ENCODE measurements around the gene LDHAL6A. TPM values are rescaled to one million over a fixed set of nuclear protein-coding genes. Genes with fewer than 3 reads are reported as not detected.

LDHAL6A gene
- polyA plus RNA-seq, 4 donors, result 0.04 to 0.19 TPM; not detected in 2

DNA sequence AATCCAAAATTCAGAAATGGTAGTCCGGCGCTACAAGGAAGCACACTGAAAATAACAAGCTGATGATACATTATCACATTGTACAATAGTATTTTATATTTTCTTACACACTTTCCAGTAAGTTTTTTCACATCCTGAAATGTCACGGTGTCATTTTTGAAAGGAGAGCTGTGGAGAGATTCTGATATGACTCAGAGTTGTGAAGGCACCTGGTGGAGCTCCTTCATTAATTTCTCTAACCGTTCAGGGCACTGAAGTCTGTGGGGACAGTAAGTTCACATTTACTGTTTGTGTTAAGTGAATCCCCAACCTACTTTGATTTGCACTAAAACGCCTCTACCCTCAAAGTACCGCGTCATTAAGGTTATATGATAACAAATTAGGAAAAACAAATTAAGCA, 13.3 kb downstream of the LDHAL6A start:
- Histone ChIP-seq H3K36me3 (ENCODE audit: control insufficient read depth in 3 of 3, insufficient read depth in 2 of 3, low read depth in 1 of 3, low read length in 3 of 3) (peaks cover 0 to 2% (median 0%) of the 10 kb centered on the region in 3 donors), H3K4me3 (ENCODE audit: low read depth in 1 of 3, low read length in 3 of 3) (no peak overlapping the region), H3K9me3 (ENCODE audit: control insufficient read depth in 2 of 2, insufficient read depth in 1 of 2, low read depth in 1 of 2, low read length in 1 of 2) (no peaks in the 10 kb centered on the region), H3K4me1 (ENCODE audit: control insufficient read depth in 3 of 3, insufficient read depth in 2 of 3, low read depth in 1 of 3, low read length in 2 of 3) (no peaks in the 10 kb centered on the region), H3K27me3 (ENCODE audit: control insufficient read depth in 3 of 3, insufficient read depth in 3 of 3, low read length in 3 of 3) (no peaks in the 10 kb centered on the region), H3K27ac (ENCODE audit: low read depth in 1 of 3, low read length in 2 of 3) (no peak overlapping the region)
- 83 to 88% (median 84%) methylated on average over 7 of the region's 7 CpGs for WGBS, 3 donors
- FAIRE-seq (no peak), DNase-seq (no peak)

- Histone ChIP-seq H3K27ac (ENCODE audit: low read depth in 1 of 3, low read length in 2 of 3) (no peak overlapping the region), H3K27me3 (ENCODE audit: control insufficient read depth in 3 of 3, insufficient read depth in 3 of 3, low read length in 3 of 3) (no peaks in the 10 kb centered on the region), H3K4me1 (ENCODE audit: control insufficient read depth in 3 of 3, insufficient read depth in 2 of 3, low read depth in 1 of 3, low read length in 2 of 3) (no peaks in the 10 kb centered on the region), H3K36me3 (ENCODE audit: control insufficient read depth in 3 of 3, insufficient read depth in 2 of 3, low read depth in 1 of 3, low read length in 3 of 3) (peaks cover 0 to 14% (median 4%) of the 10 kb centered on the region in 3 donors), H3K4me3 (ENCODE audit: low read depth in 1 of 3, low read length in 3 of 3) (no peak overlapping the region), H3K9me3 (ENCODE audit: control insufficient read depth in 2 of 2, insufficient read depth in 1 of 2, low read depth in 1 of 2, low read length in 1 of 2) (no peaks in the 10 kb centered on the region)
- no peak for DNase-seq
- WGBS, 3 donors, result 85 to 92% (median 87%) methylated on average over 3 of the region's 3 CpGs
- no peak for FAIRE-seq
Observed at GRCh38 chr11:18471995-18472394, 16.3 kb downstream of the LDHAL6A start.

DNA sequence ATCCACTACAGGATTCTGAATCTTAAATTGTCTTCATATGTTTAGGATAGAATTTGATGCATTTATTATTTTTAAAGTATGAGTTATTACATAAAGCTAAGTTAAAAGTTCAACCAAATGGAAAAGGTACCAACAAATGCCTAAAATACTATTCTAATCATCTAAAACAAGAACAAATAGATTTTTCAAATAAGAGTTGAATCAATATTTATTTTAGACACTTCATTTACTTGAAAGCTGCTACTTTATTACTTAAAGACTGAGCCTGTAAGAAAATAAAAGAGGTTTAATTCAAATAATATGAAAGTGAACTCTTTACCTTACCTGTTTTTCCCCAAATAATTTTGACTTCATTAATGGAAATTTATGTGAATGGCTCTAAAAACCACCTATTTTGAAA, 16.9 kb downstream of the LDHAL6A start:
- H3K9me3 ChIP-seq (ENCODE audit: control insufficient read depth in 2 of 2, insufficient read depth in 1 of 2, low read depth in 1 of 2, low read length in 1 of 2), result no peaks in the 10 kb centered on the region
- H3K4me3 ChIP-seq (ENCODE audit: low read depth in 1 of 3, low read length in 3 of 3), result no peak overlapping the region
- DNase-seq (no peak), FAIRE-seq (peak; percentile 73)
- H3K4me1 ChIP-seq (ENCODE audit: control insufficient read depth in 3 of 3, insufficient read depth in 2 of 3, low read depth in 1 of 3, low read length in 2 of 3), result no peaks in the 10 kb centered on the region
- no peak overlapping the region for H3K27ac ChIP-seq (ENCODE audit: low read depth in 1 of 3, low read length in 2 of 3)
- H3K36me3 ChIP-seq (ENCODE audit: control insufficient read depth in 3 of 3, insufficient read depth in 2 of 3, low read depth in 1 of 3, low read length in 3 of 3), result peaks cover under 1 to 18% (median 4%) of the 10 kb centered on the region in 3 donors
- H3K27me3 ChIP-seq (ENCODE audit: control insufficient read depth in 3 of 3, insufficient read depth in 3 of 3, low read length in 3 of 3), result no peaks in the 10 kb centered on the region

- no peak overlapping the region for H3K4me3 ChIP-seq (ENCODE audit: low read depth in 1 of 3, low read length in 3 of 3)
- FAIRE-seq (no peak), DNase-seq (no peak)
- no peaks in the 10 kb centered on the region for H3K27me3 ChIP-seq (ENCODE audit: control insufficient read depth in 3 of 3, insufficient read depth in 3 of 3, low read length in 3 of 3)
- H3K36me3 ChIP-seq (ENCODE audit: control insufficient read depth in 3 of 3, insufficient read depth in 2 of 3, low read depth in 1 of 3, low read length in 3 of 3), result peaks cover 22 to 41% (median 22%) of the 10 kb centered on the region in 3 donors
- no peaks in the 10 kb centered on the region for H3K9me3 ChIP-seq (ENCODE audit: control insufficient read depth in 2 of 2, insufficient read depth in 1 of 2, low read depth in 1 of 2, low read length in 1 of 2)
- H3K4me1 ChIP-seq (ENCODE audit: control insufficient read depth in 3 of 3, insufficient read depth in 2 of 3, low read depth in 1 of 3, low read length in 2 of 3), result no peaks in the 10 kb centered on the region
- WGBS, 3 donors, result 93 to 99% (median 97%) methylated on average over 4 of the region's 4 CpGs
- no peak overlapping the region for H3K27ac ChIP-seq (ENCODE audit: low read depth in 1 of 3, low read length in 2 of 3)
Observed at GRCh38 chr11:18479063-18479462, 23.4 kb downstream of the LDHAL6A start.

DNA sequence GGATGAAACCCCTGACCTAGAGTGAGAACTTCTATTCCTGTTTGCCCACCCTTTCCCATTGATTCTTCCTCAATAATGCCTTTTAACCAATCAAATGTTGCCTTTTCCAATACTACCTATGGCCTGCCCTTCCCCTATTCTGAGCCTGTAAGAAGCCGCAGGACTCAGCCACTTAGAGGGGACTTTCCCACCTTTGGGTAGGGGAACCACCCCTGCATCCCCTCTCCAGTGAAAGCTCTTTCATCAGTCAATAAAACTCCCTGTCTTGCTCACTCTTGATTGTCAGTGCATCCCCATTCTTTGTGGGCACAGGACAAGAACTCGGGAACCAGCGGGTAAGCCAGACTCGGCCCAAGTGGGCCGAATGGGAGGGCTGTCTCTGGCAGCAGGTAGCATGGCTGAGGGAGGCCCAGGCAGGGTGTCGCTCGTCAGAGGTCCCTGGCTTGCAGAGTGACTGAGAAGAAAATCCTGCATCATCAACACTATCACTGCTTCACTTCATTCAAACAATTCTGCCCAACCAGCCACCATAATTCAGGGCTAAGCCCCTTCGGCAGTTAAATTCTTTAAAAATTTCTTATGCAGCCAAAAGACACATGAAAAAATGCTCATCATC, 30.4 kb downstream of the LDHAL6A start:
- H3K4me1 ChIP-seq (ENCODE audit: control insufficient read depth in 3 of 3, insufficient read depth in 2 of 3, low read depth in 1 of 3, low read length in 2 of 3), result peaks cover 0 to 2% (median 2%) of the 10 kb centered on the region in 3 donors
- no peak overlapping the region for H3K4me3 ChIP-seq (ENCODE audit: low read depth in 1 of 3, low read length in 3 of 3)
- DNase-seq, result no peak
- FAIRE-seq, result no peak
- WGBS, 3 donors, result 90 to 94% (median 90%) methylated on average over 8 of the region's 8 CpGs
- peaks cover 17 to 19% (median 19%) of the 10 kb centered on the region in 3 donors for H3K36me3 ChIP-seq (ENCODE audit: control insufficient read depth in 3 of 3, insufficient read depth in 2 of 3, low read depth in 1 of 3, low read length in 3 of 3)
- no peaks in the 10 kb centered on the region for H3K27me3 ChIP-seq (ENCODE audit: control insufficient read depth in 3 of 3, insufficient read depth in 3 of 3, low read length in 3 of 3)
- H3K27ac ChIP-seq (ENCODE audit: low read depth in 1 of 3, low read length in 2 of 3), result no peak overlapping the region
- H3K9me3 ChIP-seq (ENCODE audit: control insufficient read depth in 2 of 2, insufficient read depth in 1 of 2, low read depth in 1 of 2, low read length in 1 of 2), result no peaks in the 10 kb centered on the region

DNA sequence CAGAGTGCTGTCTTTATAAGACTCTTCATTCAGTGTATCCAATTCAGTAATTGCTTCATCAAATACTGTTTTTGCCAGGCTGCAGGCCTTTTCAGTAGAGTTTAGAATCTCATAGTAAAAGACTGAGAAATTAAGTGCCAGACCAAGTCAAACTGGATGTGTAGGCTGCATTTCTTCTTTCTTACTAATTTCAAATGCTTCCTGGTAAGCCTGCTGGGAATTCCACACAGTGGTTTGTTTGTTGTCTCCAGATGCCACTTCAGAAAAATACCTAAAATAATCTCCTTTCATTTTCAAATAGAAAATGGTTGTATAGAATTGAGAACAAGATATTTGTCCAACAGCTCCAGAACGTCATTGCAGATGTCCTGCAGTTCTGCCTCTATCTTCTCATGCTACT, 34.7 kb downstream of the LDHAL6A start:
- H3K36me3 ChIP-seq (ENCODE audit: control insufficient read depth in 3 of 3, insufficient read depth in 2 of 3, low read depth in 1 of 3, low read length in 3 of 3), result peaks cover 4 to 10% (median 5%) of the 10 kb centered on the region in 3 donors
- no peak for FAIRE-seq
- WGBS, 3 donors, result 43 to 67% (median 45%) methylated on average over 1 of the region's 1 CpG

GRCh38 chr11:18490736-18491485, 35.3 kb downstream of the LDHAL6A start:
- FAIRE-seq (no peak), DNase-seq (peak; percentile 88 to 95)
- WGBS, 3 donors, result 37 to 65% (median 64%) methylated on average over 15 of the region's 15 CpGs
- H3K4me3 ChIP-seq (ENCODE audit: low read depth in 1 of 3, low read length in 3 of 3), result peak overlapping the region in 2 of 3 donors; percentile 18 to 41
- H3K27ac ChIP-seq (ENCODE audit: low read depth in 1 of 3, low read length in 2 of 3), result peak overlapping the region; percentile 64 to 85 (median 73)
- peaks cover 4 to 7% (median 5%) of the 10 kb centered on the region in 3 donors for H3K36me3 ChIP-seq (ENCODE audit: control insufficient read depth in 3 of 3, insufficient read depth in 2 of 3, low read depth in 1 of 3, low read length in 3 of 3)
- H3K4me1 ChIP-seq (ENCODE audit: control insufficient read depth in 3 of 3, insufficient read depth in 2 of 3, low read depth in 1 of 3, low read length in 2 of 3), result peaks cover 2 to 24% (median 5%) of the 10 kb centered on the region in 3 donors
- no peaks in the 10 kb centered on the region for H3K9me3 ChIP-seq (ENCODE audit: control insufficient read depth in 2 of 2, insufficient read depth in 1 of 2, low read depth in 1 of 2, low read length in 1 of 2)
- no peaks in the 10 kb centered on the region for H3K27me3 ChIP-seq (ENCODE audit: control insufficient read depth in 3 of 3, insufficient read depth in 3 of 3, low read length in 3 of 3)

More for the DNA sequence above, 34.7 kb downstream of the LDHAL6A start:
- Histone ChIP-seq H3K4me3 (ENCODE audit: low read depth in 1 of 3, low read length in 3 of 3) (peak overlapping the region in 1 of 3 donors; percentile 41), H3K27me3 (ENCODE audit: control insufficient read depth in 3 of 3, insufficient read depth in 3 of 3, low read length in 3 of 3) (no peaks in the 10 kb centered on the region), H3K27ac (ENCODE audit: low read depth in 1 of 3, low read length in 2 of 3) (peak overlapping the region; percentile 62 to 85 (median 73)), H3K9me3 (ENCODE audit: control insufficient read depth in 2 of 2, insufficient read depth in 1 of 2, low read depth in 1 of 2, low read length in 1 of 2) (no peaks in the 10 kb centered on the region), H3K4me1 (ENCODE audit: control insufficient read depth in 3 of 3, insufficient read depth in 2 of 3, low read depth in 1 of 3, low read length in 2 of 3) (peaks cover 2 to 23% (median 5%) of the 10 kb centered on the region in 3 donors)
- peak in 1 of 2 donors; percentile 7 for DNase-seq

DNA sequence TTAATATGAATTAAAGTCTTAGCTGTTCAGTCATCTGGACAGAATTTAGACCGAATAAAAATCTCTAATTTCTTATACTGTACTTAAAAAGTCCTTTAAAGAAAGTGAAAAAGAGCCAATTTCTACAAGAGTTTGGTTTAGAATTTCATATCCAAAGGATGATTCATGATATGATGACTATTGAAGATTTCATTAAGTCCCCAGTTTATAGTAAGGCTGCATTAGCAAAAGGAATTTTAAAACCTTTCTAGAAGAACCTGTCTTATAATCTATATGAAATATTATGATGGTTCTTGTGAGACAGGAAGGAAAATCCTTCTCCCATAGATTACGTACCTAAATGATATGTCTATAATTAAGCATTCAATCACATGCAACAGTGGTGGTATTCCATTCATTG, 36.3 kb downstream of the LDHAL6A start:
- no peak for FAIRE-seq
- H3K9me3 ChIP-seq (ENCODE audit: control insufficient read depth in 2 of 2, insufficient read depth in 1 of 2, low read depth in 1 of 2, low read length in 1 of 2), result no peaks in the 10 kb centered on the region
- 94 to 100% (median 95%) methylated on average over 2 of the region's 2 CpGs for WGBS, 3 donors

More for the DNA sequence above, 36.3 kb downstream of the LDHAL6A start:
- Histone ChIP-seq H3K4me1 (ENCODE audit: control insufficient read depth in 3 of 3, insufficient read depth in 2 of 3, low read depth in 1 of 3, low read length in 2 of 3) (peaks cover 2 to 28% (median 5%) of the 10 kb centered on the region in 3 donors), H3K27ac (ENCODE audit: low read depth in 1 of 3, low read length in 2 of 3) (peak overlapping the region in 2 of 3 donors; percentile 64 to 85), H3K27me3 (ENCODE audit: control insufficient read depth in 3 of 3, insufficient read depth in 3 of 3, low read length in 3 of 3) (no peaks in the 10 kb centered on the region), H3K36me3 (ENCODE audit: control insufficient read depth in 3 of 3, insufficient read depth in 2 of 3, low read depth in 1 of 3, low read length in 3 of 3) (peaks cover 4 to 9% (median 5%) of the 10 kb centered on the region in 3 donors), H3K4me3 (ENCODE audit: low read depth in 1 of 3, low read length in 3 of 3) (no peak overlapping the region)
- no peak for DNase-seq
